NB4 (cell line): ENCODE data around the gene P3H3.

Source experiments
- POLR2A ChIP-seq: IDR thresholded peaks from 2 replicates; pipeline ENCODE4 v1.6.1; 2011; ENCODE audit warnings: mild to moderate bottlenecking; ENCODE audit not compliant: insufficient read length; ENCODE audit errors: extremely low read depth
- TF ChIP-seq, protein P1 (sequence below): IDR thresholded peaks from one replicate; pipeline ENCODE4 v1.5.1; 2012; ENCODE audit warnings: low read depth, low read length
- TF ChIP-seq, protein P2 (sequence below): IDR thresholded peaks from 2 replicates; pipeline ENCODE4 v1.6.1; 2011; ENCODE audit warnings: low read depth, low read length

DNA sequence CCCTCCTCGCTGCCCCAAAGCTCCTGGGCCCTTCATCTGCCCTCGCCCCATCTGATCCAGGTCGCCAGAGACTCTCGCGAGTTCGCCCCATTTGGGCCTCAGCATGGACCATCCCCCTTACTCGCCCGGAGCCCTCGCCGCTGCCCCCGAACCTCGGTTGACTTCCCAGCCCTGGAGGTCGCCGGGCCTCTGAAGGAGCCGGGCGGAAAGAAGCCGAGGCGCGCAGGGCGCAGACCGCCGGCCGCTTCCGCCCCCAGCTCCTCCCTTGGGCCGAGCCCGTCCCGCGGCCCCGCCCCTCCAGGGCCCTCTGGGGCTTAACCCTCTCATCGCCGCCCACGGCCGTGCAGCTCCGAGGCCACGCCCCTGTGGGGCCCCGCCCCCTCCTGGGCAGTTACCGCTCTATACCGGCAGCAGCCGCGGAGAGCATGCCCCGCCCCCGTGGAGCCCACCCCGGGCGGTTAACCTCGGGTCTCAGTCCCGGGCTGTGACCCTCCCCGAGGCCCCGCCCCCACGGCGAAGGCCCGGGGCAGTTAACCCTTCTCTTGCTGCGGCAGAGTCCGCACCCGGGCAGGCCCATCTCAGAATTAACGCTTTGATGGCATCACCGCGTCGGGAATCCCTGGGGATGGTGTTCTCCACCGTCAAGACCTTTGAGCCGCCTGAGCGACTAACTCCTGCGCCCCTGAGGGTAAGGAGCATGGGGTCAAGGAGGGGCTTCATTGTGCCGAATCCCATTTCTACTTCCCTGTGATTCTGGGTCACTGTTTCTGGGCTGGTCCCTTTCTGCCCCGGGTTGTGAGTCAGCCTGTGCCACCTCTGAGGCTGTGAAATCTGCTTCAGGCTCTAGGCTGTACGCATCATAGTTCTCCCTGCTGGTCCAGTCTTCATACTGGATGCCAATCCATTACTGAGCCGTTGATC lies 45.1 kb downstream of the P3H3 start, which contains the start of gene SPSB2:
- TF ChIP-seq, protein P1, sequence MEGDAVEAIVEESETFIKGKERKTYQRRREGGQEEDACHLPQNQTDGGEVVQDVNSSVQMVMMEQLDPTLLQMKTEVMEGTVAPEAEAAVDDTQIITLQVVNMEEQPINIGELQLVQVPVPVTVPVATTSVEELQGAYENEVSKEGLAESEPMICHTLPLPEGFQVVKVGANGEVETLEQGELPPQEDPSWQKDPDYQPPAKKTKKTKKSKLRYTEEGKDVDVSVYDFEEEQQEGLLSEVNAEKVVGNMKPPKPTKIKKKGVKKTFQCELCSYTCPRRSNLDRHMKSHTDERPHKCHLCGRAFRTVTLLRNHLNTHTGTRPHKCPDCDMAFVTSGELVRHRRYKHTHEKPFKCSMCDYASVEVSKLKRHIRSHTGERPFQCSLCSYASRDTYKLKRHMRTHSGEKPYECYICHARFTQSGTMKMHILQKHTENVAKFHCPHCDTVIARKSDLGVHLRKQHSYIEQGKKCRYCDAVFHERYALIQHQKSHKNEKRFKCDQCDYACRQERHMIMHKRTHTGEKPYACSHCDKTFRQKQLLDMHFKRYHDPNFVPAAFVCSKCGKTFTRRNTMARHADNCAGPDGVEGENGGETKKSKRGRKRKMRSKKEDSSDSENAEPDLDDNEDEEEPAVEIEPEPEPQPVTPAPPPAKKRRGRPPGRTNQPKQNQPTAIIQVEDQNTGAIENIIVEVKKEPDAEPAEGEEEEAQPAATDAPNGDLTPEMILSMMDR: no peak
- TF ChIP-seq, protein P2, sequence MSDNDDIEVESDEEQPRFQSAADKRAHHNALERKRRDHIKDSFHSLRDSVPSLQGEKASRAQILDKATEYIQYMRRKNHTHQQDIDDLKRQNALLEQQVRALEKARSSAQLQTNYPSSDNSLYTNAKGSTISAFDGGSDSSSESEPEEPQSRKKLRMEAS: peak; percentile 44; the same call in 1 of the 2 replicates
- peak; percentile 34 for TF ChIP-seq POLR2A
